Inferior parietal cortex (tissue), 1 donor: ENCODE measurements around the gene EXOC3L2.

Experiments
- DNase-seq: peaks from one replicate; pipeline ENCODE4 v3.0.0-alpha.2; 2016; ENCODE audit errors: extremely low spot score

EXOC3L2 gene

DNA sequence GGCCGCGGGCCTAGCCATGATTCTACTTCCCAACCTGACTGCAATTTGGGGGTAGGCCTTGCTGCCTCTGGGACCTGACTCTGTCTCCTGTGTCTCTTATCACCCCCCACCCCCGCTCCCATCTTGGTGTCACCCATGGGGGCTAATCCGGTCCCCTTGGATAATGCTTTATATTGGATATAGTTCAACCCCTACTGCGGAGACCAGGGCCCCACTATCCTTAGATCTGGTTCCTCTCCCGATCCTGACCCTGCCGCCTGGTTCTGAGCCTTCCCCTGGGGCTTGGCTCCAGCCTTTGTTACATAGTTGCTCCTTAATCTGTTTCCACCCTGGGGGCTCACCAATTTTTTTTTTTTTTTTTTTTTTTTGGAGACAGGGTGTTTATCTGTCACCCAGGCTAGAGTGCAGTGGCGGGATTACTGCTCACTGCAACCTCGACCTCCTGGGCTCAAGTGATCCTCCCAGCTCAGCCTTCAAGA, 65.3 kb downstream of the EXOC3L2 start:
- DNase-seq = no peak

DNA sequence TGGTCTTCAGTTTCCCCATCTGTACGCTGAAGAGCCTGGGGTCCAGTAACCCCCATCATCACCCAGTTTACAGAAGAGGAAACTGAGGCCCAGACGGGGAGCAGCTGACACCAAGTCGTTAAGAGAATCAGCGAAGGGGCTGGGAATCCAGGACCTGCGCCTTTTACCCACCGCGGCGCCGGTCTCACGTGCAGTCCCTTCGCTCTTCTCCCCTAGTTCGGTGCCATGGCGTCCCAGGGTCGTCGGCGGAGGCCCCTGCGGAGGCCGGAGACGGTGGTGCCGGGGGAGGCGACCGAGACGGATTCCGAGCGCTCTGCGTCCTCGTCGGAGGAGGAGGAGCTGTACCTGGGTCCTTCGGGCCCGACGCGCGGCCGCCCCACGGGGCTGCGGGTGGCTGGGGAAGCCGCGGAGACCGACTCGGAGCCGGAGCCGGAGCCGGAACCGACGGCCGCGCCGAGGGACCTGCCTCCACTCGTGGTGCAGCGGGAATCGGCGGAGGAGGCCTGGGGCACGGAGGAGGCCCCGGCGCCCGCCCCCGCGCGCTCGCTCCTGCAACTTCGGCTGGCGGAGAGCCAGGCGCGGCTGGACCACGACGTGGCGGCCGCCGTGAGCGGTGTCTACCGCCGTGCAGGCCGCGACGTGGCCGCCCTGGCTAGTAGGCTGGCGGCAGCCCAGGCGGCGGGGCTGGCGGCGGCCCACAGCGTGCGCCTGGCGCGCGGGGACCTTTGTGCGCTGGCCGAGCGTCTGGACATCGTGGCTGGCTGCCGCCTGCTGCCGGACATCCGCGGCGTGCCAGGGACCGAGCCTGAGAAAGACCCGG, 65.9 kb downstream of the EXOC3L2 start:
- DNase-seq = no peak

DNA sequence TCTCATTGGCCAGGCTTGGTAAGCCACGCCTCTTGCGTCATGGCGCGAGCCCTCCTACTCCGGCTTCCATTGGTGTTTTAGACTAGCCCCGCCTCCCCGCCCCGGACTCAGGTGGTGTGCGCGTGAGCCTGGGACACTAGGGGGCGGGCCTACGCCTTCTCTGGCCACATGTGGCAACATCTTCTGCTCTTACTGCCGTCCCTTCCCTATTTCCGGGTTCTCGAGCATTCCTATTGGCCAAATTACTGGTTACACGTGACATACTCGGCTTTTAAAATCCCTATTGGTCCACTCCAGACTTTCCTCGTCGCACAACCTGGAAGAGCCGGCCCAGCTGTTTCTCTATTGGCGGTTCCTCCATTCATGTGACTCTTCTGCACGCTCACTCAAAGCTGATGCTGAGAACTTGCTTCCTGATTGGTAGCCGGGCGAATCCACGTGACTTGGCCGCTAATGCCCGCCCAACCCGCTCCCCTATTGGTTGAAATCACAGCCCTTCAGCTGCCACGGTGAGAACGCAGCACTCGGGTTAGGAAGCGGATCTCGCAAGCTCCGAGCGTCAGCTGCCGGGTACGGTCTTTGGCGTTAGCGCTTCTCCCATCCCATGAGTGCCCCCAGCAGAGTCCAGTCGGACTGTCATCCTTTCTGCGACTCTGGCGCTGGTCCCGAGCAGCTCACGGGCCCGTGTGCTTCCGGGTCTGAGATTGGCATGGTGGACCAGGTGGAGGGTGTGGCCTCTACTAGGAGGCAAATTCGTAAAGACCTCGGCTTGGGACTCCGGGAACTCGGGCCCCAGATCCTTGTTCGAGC, 66.7 kb downstream of the EXOC3L2 start, which contains the start of gene BLOC1S3:
Gene BLOC1S3 (plus strand): TSS at position 523 of the 810 bp plus-strand sequence. CDS start 513 bp downstream, outside the sequence.
- peak; percentile 100 for DNase-seq

DNA sequence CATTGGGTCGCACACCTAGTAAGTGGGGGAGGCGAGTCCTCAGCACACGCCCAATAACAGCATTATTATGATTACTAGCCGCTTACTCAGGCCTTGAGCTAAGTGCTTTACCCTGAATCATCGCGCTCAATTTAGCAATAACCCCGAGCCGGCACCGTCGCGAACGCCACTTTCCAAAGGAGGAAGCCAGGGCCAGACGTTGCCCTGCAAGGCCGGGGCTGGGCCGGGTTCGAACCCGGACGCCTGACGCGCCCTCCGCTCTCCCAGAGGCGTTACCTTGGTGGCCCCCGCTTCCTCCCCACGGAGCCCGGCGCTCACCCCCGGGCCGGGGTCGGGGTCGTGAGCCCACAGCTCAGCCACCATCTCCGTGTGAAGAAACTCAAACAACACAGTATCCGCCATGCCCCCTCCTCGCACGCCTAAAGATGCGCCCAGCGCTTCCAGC, 67.4 kb downstream of the EXOC3L2 start, which contains the start of gene TRAPPC6A:
Gene TRAPPC6A (minus strand): TSS at position 421 of the 445 bp plus-strand sequence. CDS start 19 bp downstream, at position 402.
- no peak for DNase-seq

DNA sequence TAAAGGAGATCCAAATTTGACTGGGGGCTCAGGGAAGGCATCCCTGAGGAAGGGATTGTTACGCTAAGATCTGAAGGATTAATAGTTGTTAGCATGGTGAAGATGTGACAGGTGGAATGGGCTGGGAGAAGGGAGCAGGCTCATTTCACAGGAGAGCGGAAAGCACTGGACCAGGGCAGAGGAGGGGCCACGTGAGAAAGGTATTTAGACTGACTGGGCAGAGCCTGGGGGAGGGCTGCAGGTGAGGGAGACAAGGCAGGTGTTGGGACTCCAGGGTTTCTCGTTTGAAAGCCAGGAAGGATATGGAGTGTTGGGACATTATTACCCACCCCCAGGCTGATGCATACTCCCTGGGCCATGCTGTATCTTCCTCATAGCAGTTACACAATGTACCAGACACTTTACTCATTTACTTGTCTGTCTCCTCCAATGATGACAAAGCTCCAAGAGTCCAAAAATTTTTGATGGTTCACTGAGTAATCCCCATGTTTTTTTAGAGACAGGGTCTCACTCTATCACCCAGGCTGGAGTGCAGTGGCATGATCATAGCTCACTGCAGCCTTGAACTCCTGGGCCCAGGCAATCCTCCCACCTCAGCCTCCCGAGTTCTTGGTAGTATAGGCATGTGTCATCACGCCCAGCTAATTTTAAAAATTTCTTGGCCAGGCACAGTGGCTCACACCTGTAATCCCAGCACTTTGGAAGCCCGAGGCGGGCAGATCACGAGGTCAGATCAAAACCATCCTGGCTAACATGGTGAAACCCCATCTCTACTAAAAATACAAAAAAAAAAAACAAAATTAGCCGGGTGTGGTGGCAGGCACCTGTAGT, 69.5 kb downstream of the EXOC3L2 start:
- no peak for DNase-seq

DNA sequence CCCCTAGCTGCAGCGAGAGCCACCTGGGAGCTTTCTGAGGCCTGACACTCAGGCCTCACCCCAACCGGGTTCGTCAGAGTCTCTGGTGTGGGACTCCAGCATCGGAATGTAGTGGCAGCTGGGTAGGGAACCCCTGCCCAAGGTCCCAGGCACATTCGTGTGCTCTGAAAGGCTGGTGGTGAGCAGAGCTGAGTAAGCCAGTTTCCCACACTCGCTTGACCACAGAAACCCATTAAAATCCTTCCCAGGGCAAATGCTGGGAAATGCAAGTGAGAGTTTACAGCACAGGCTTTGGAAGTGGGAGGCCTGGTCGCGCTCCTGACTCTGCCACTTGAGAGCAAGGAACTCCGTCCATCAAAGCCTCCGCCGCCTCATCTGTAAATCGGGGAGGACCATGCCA, 71.4 kb downstream of the EXOC3L2 start:
- DNase-seq = no peak

DNA sequence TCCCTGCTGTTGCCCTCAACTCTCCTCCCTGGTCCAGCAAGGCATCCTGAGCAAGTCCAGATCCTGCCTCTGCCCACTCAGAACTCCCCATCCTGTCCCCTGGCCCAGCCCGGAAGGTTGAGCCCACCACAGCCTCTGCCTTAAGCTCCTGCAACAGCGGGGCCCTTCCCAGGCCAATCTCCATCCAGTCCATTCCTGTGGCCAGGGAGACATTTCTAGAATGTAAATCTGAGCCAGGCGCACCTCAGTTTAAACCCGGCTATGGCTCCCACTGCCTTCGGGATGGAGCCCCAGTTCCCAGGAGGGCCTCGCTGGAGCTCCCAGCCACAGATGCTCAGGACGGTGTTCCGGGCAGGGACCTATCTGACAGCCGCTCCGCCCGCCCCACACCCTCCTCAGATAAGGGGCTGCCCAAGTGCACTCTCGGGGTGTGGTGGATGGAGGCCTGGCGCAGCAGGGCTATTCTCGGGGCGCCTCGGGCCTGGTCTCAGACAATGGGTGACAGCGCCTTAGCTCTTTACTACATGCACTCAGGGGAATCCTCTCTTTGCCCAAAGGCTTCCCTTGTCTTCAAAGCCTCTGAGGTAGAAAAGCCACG, 72.5 kb downstream of the EXOC3L2 start:
- DNase-seq = no peak

DNA sequence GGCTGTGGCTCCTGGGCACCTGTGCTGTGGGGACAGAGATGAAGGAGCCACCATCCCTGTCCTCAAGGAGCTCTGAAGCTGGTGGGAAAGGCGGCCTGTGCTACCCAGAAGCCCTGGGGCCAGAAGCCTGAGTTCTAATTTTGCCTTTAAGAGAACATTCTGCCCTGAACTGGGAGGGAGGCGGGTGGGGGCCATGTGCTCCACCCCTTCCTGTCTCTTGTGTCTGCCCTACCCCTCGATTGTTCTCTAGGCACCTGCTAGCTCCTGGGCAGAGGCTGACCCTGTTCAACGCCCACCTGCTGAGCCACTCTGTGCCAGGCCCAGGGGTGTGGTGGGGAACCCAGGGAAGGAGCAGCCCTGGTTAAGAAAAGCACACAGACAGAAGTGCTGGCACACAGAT, 73.0 kb downstream of the EXOC3L2 start:
- DNase-seq = no peak

DNA sequence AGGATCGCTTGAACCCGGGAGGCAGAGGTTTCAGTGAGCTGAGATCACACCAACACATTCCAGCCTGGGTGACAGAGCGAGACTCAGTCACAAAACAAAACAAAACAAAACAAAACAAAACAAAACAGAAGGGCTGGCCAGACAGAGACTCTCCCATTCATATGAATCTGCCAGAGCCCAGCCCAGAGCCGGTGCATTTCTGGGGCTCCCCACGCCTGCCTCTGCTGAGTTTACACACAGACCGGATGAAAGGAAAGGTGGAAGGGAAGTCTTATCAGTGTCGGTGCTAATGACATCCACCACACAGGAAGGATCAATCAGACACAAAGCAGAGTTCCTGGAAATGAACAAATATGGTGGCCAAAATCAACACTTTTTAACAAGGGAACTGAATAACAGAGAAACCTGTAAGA, 74.0 kb downstream of the EXOC3L2 start:
- DNase-seq = no peak

DNA sequence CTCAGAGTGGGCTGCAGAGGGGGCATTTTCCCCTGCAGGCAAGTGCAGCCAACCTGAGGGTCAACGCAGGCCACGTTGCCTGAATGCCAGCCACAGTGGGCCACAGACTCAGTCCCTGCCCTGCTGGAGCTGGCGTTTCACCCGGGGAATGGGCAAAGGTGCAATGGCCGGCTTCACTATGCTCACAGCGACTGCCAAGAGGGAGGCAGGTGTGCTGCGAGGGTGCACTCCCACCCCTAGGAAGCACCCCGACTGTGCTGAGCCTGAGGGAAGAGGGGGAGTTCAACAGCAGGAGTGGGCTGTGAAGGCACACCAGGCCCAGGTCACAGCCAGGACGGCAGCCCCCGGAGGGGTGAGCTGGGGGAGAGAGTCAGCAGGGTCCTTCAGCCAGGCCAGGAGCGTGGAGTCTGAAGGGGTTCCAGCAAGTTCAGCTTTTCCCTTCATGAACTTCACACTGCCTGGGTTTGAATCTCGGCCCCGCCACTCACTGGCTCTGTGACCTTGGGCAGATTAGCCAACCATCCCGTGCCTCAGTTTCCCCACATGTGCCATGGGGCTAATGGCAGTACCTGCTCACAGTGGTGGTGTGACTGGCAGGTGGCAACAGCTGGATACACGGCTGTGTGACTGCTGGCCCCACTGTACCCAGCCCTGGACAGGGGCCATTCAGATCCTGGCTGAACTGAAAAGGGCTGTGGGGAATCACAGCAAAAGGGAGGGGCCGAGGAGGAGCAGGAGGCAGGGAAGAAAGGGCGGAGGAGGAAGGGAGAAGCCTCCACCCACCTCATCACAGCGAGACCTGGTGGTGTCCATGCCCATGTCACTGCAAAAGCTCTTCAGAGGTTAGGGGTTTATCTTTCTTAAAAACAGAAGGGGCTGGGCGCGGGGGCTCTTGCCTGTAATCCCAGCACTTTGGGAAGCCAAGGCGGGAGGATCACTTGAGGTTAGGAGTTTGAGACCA, 74.8 kb downstream of the EXOC3L2 start:
- no peak for DNase-seq

DNA sequence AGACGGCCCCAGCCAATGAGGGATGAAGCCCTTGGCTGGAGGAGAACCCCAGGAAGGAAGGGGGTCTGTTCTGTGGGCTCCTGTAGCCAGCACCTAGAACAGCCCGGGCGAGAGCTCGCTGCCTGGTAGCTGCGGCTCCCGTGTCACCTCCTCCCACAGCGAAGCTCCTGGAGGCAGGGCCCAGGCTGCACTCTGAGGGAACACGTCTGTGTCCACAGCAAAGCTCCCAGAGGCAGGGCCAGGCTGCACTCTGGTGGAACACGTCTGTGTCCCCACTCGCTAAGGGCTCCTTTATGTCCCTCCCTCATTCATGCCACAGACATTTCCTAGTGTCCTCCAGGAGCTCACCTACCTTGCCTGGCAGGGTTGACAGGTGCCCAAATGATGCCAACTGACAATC, 75.6 kb downstream of the EXOC3L2 start:
- DNase-seq = no peak

DNA sequence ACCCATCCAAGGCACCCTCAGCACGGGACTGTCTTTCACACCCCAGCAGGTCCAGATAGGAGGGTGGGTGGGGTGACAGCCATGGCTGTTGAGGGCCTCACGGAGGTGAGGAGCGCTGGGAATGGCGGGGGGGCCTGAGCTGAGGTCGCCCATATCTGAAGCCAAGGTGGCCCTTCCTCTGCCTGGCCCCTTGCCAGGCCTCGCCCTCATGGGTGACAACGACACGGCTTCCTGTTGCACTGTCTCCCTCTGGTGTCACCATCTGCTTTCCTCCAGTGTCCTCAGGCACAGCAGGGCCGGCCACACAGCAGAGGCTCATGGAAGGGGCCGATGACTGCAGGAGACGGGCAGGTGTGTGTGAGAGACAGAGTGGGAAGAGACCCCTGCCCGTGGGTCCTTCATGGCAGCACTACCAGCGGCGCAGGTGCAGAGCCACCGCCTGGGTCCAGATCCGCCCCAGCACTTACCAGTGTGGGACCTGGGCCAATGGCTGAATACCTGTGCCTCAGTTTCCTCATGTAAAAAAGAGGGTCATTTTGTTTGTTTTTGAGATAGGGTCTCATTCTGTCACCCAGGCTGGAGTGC, 76.3 kb downstream of the EXOC3L2 start:
- no peak for DNase-seq

DNA sequence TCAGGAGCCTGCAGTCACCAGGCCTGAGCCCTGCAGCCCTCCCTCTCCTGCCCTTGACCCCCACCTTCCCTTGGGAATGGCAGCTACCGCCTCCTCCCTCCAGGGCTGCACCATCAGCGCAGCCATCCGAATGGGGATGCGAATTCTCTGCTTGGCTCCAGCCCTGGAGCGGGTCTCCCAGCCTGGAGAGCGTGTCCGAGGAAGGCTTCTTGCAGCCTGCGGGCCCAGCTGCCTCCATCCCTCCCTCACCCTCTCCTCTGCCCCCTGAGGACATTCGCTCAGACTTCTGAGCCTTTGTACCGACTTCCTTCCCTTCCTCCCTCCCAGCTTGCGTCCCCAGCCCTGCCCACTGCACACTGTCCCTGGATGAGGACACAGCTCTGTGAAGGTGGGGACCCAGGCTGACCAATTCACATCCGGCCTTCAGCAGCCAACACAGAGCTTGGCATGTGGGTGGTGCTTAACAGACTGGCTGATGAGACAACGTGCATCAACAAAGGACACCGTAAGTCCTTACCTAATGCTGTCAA, 78.4 kb downstream of the EXOC3L2 start:
- no peak for DNase-seq

DNA sequence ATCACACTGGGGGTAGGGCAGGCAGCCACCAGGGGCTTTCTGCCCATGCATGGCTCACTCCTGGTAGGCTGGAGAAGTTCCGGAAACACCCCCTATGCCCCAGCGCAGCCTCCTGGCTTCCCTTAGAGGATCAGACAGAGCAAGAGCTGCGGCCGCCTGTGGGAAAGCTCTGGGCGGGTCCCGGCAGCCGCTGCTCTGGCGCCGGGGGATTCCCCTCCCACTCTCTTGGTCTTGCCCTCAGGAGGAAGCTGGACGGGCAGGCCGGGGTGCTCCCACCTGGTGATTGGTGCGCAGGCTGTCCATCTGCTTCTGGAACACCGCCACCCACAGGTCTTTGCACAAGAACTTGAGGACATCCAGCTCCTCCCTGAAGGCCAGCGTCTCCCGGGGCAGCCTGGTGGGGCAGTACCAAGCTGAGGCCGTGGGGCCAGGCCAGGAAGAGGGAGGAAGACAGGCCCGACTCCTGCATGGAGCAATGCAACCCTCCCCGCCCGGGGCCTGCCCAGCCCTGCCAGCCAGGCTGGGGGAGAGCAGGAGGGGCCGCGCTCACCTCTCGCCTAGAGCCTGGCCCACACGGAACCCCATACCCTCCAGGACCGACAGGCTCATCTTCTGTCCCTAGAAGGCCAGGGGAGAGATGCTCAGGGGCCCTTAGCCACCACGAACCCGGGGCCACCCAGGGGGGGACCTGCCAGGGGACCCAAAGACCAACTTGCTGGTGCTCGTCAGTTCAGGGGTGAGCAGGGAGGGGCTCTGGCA, 80.5 kb downstream of the EXOC3L2 start:
- no peak for DNase-seq

DNA sequence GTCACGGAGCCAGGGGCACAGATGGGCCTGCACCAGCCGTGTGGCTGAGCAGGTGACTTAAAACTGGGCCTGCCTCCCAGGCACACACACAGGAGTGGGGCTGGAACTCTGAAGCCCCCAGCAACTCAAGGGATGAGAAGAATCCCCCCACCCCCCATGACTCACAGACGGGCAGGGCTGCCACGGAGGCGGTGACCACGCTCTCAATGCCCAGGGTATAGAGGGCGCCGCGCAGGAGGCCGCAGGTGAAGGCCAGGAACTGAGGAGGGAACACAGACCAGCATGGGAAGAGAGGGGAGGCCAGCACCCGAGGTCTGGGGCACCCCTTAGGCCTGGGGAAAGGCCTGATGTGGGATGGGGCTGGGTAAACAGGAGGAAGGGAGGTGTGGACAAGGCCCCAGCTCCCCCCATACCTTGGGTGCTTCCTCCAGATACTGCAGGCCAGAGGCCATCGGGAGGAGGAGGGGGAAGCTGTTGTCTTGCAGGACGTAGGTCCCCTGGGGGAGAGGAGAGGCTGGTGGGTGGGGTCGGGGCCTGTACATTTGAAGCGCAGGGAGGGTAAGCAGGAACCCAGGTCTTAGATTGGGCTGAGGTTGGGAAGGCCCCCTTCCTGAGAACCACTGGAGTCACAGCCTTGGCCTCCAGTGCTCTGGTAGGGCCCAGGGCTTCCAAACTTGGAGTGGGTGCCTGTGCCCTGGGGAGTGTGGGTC, 81.3 kb downstream of the EXOC3L2 start:
- DNase-seq = no peak

DNA sequence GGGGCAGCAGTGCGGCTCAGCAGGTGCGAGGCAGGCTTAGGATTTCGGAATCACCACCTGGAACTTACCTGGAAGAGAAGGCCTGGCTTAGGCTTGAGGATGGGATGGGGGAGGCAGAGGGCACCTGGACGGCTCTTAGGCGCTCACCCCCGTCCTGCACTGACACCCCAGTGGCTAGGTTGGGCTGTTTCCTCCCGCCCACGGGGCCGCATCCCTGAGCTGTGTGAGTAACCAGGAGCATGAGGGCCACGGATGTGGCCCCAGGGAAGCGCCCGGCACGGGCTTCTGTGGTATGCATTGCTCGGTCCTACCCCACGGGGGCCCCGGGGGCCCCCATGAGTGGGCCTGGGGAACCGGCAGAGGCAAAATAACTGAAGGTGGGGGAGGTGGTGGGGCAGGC, 82.1 kb downstream of the EXOC3L2 start:
- DNase-seq = no peak

DNA sequence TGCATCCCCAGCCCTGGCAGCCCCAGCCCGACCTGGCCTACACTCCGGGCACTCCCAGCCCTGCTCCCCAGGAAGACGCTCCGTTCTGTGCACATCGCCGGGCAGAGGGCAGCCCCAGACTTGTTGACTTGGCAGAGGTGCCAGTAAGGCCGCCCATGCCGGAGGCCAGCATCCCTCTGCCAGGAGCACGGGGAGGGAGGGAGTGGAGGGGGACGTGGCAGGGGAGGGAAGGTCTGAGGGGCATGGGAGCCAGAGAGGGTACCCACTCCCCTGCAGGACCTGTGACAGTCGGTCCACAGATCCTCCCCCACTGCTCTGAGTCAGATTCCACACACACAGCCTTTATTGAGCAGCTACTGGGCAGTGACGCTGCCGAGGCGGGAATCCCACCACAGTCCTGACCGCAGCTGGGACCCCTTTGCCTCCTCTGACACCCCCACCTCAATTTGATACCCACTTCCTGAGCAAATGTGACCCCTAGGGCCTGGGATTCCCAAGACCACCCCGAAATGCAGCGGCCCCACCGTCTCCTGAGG, 82.5 kb downstream of the EXOC3L2 start:
- DNase-seq = no peak
